Liver (tissue), 9 donors: ENCODE results near the gene ODAD2. TPM values are rescaled to one million over a fixed set of nuclear protein-coding genes. Genes with fewer than 3 reads are reported as not detected.

Source experiments
- DNase-seq: peaks from one replicate; pipeline ENCODE4 v3.0.0-alpha.2; 2017; ENCODE audit warnings: low spot score
- H3K27ac ChIP-seq, 2 donors: one replicate each; pipeline ENCODE4 v1.7.0; 2013; ENCODE audit warnings: inconsistent platforms in 2 of 2, low read length in 2 of 2, control low read depth in 1 of 2, low read depth in 1 of 2, mild to moderate bottlenecking in 1 of 2
- H3K27me3 ChIP-seq, 4 donors: one replicate each; pipeline versions ENCODE4 v1.6.1 to v1.7.0; 2013; ENCODE audit warnings: low read length in 3 of 4, inconsistent platforms in 1 of 4, mild to moderate bottlenecking in 1 of 4, moderate library complexity in 1 of 4; ENCODE audit not compliant: control insufficient read depth in 4 of 4, insufficient read depth in 4 of 4
- H3K36me3 ChIP-seq, 4 donors: one replicate each; pipeline versions ENCODE4 v1.6.1 to v1.7.0; 2013; ENCODE audit warnings: low read length in 3 of 4, mild to moderate bottlenecking in 3 of 4, low read depth in 1 of 4, moderate library complexity in 1 of 4; ENCODE audit not compliant: control insufficient read depth in 4 of 4, insufficient read depth in 3 of 4
- H3K4me1 ChIP-seq, 4 donors: one replicate each; pipeline versions ENCODE4 v1.6.1 to v1.7.0; 2013; ENCODE audit warnings: low read length in 3 of 4, mild to moderate bottlenecking in 3 of 4, moderate library complexity in 1 of 4; ENCODE audit not compliant: control insufficient read depth in 4 of 4, insufficient read depth in 4 of 4
- H3K4me3 ChIP-seq, 3 donors: one replicate each; pipeline versions ENCODE4 v1.6.1 to v1.7.0; 2013; ENCODE audit warnings: low read length in 3 of 3, control low read depth in 1 of 3, low read depth in 1 of 3, mild to moderate bottlenecking in 1 of 3
- H3K9ac ChIP-seq, 2 donors: one replicate each; pipeline ENCODE4 v1.7.0; 2013; ENCODE audit warnings: low read length in 2 of 2, mild to moderate bottlenecking in 2 of 2, moderate library complexity in 2 of 2, control low read depth in 1 of 2, low read depth in 1 of 2
- H3K9me3 ChIP-seq, 4 donors: one replicate each; pipeline versions ENCODE4 v1.6.1 to v1.7.0; 2013; ENCODE audit warnings: low read length in 3 of 4; ENCODE audit not compliant: control insufficient read depth in 4 of 4
- EGR1 ChIP-seq, 2 donors: IDR thresholded peaks; 2 replicates each; pipeline ENCODE4 v1.6.1; 2016 to 2018; ENCODE audit warnings: antibody characterized with exemption in 2 of 2, low read depth in 2 of 2
- FOXA1 ChIP-seq: IDR thresholded peaks from 2 replicates; pipeline ENCODE4 v1.6.1; 2016; ENCODE audit warnings: antibody characterized with exemption
- FOXA2 ChIP-seq: IDR thresholded peaks from 2 replicates; pipeline ENCODE4 v1.6.1; 2016; ENCODE audit warnings: antibody characterized with exemption
- GABPA ChIP-seq, 2 donors: IDR thresholded peaks in 1 of 2; conservative IDR thresholded peaks in 1 of 2; 2 replicates each; pipeline ENCODE4 v1.6.1; 2016; ENCODE audit warnings: antibody characterized with exemption in 2 of 2, mild to moderate bottlenecking in 1 of 2, moderate library complexity in 1 of 2
- HNF4A ChIP-seq, 2 donors: conservative IDR thresholded peaks; 2 replicates each; pipeline ENCODE4 v1.6.1; 2016; ENCODE audit warnings: antibody characterized with exemption in 2 of 2, mild to moderate bottlenecking in 2 of 2
- HNF4G ChIP-seq: IDR thresholded peaks from 2 replicates; pipeline ENCODE4 v1.6.1; 2016; ENCODE audit warnings: antibody characterized with exemption
- RAD21 ChIP-seq, 2 donors: IDR thresholded peaks; 2 replicates each; pipeline ENCODE4 v1.6.1; 2016; ENCODE audit warnings: antibody characterized with exemption in 2 of 2, mild to moderate bottlenecking in 2 of 2
- RXRA ChIP-seq, 2 donors: IDR thresholded peaks; 2 replicates each; pipeline ENCODE4 v1.6.1; 2017 to 2018; ENCODE audit warnings: antibody characterized with exemption in 2 of 2, mild to moderate bottlenecking in 1 of 2
- YY1 ChIP-seq: IDR thresholded peaks from 2 replicates; pipeline ENCODE4 v1.6.1; 2016; ENCODE audit warnings: antibody characterized with exemption, mild to moderate bottlenecking
- ZBTB33 ChIP-seq: IDR thresholded peaks from 2 replicates; pipeline ENCODE4 v1.6.1; 2016; ENCODE audit warnings: antibody characterized with exemption
- WGBS: extraction: QIAGEN DNeasy Blood & Tissue Kit; methylation state at CpG from one replicate; pipeline ENCODE4 v1.1.7; 2013; 5-methylcytosine and 5-hydroxymethylcytosine counted together
- polyA plus RNA-seq, 2 donors: library from polyadenylated mRNA; stranded (reverse) in 1 of 2; unstranded in 1 of 2; fragments of 200-250 nt in 1 of 2; fragments of >200 nt in 1 of 2; fragmentation: Nextera tagmentation in 1 of 2; extraction: Ambion mirVana in 1 of 2; gene quantifications; one replicate each; pipeline versions ENCODE4 v1.2.1 to v1.2.3, GENCODE V29; 2013 to 2015
- total RNA-seq, 2 donors: library from RNA; depleted of rRNA; stranded (reverse); fragments of >200 nt; gene quantifications; one replicate each; pipeline ENCODE4 v1.2.3, GENCODE V29; 2014
- donor health status: healthy.
- donor health status: healthy.
- donor health status: healthy.
- donor health status: healthy.
- donor health status: healthy.

Gene ODAD2
- total and polyA plus RNA-seq, 4 donors: 0.14 to 0.84 (median 0.38) TPM

- no peak for DNase-seq
- Histone ChIP-seq H3K27ac (no peak overlapping the region), H3K4me1 (peaks cover 0 to 7% (median 0%) of the 10 kb centered on the region in 4 donors), H3K9me3 (no peaks in the 10 kb centered on the region), H3K9ac (no peak overlapping the region), H3K27me3 (no peaks in the 10 kb centered on the region), H3K4me3 (peak overlapping the region in 1 of 3 donors; percentile 15), H3K36me3 (no peaks in the 10 kb centered on the region)
- WGBS: 87% methylated on average over 8 of the region's 8 CpGs
- TF ChIP-seq GABPA (IDR thresholded peaks at IDR 0.05 in 1 of 2, conservative IDR thresholded peaks at IDR 0.05 in 1 of 2) (no peak), YY1 (no peak)
These were observed 99.8 kb downstream of the ODAD2 start for GRCh38 chr10:27899058-27899457.

- TF ChIP-seq YY1: no peak
- Histone ChIP-seq H3K9me3 (no peaks in the 10 kb centered on the region), H3K36me3 (no peaks in the 10 kb centered on the region), H3K4me1 (no peaks in the 10 kb centered on the region), H3K4me3 (no peak overlapping the region), H3K27me3 (no peaks in the 10 kb centered on the region), H3K27ac (no peak overlapping the region), H3K9ac (no peak overlapping the region)
- DNase-seq: no peak
- 83% methylated on average over 7 of the region's 7 CpGs for WGBS
These were observed 105.4 kb downstream of the ODAD2 start for GRCh38 chr10:27893358-27893954.

GRCh38 chr10:27890971-27891370 is 107.9 kb downstream of the ODAD2 start:
- H3K4me1 ChIP-seq: no peaks in the 10 kb centered on the region
- H3K9me3 ChIP-seq: no peaks in the 10 kb centered on the region
- DNase-seq: no peak
- no peak overlapping the region for H3K9ac ChIP-seq
- no peak overlapping the region for H3K27ac ChIP-seq
- no peaks in the 10 kb centered on the region for H3K27me3 ChIP-seq
- H3K4me3 ChIP-seq: no peak overlapping the region
- WGBS: 88% methylated on average over 3 of the region's 3 CpGs
- H3K36me3 ChIP-seq: no peaks in the 10 kb centered on the region
- no peak for TF ChIP-seq FOXA2
- TF ChIP-seq YY1: no peak
- TF ChIP-seq RXRA (IDR thresholded peaks at IDR 0.05): no peak
- TF ChIP-seq EGR1 (IDR thresholded peaks at IDR 0.05; ENCODE audit: low read depth in 2 of 2): no peak
- TF ChIP-seq HNF4G: no peak
- TF ChIP-seq FOXA1: no peak
- TF ChIP-seq RAD21 (IDR thresholded peaks at IDR 0.05): no peak

DNA sequence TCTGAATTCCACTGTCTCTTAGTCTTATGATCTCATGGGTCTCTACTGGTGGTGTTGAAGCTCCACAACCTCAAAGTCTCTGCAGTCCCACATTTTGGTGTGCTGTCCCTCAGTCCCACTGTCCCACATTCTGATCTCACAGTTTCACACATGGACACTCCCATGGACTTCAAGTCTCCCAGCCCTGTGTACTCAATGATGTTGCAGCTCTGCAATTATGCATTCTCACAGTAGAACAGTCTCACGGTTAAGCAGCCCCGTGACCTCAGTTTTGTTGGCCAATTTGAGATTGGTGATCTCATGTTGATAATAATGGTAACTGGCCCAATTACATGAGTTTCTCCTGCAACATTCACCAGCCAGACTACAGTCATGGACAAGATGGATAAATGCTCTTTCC is 109.4 kb downstream of the ODAD2 start:
- Histone ChIP-seq H3K27me3 (no peaks in the 10 kb centered on the region), H3K9ac (no peak overlapping the region), H3K4me1 (no peaks in the 10 kb centered on the region), H3K27ac (no peak overlapping the region), H3K36me3 (no peaks in the 10 kb centered on the region), H3K9me3 (no peaks in the 10 kb centered on the region), H3K4me3 (no peak overlapping the region)
- TF ChIP-seq ZBTB33 (no peak), FOXA1 (no peak), HNF4A (conservative IDR thresholded peaks at IDR 0.05) (no peak), RAD21 (IDR thresholded peaks at IDR 0.05) (no peak), EGR1 (IDR thresholded peaks at IDR 0.05; ENCODE audit: low read depth in 2 of 2) (no peak)
- DNase-seq: no peak
- 91% methylated on average over 2 of the region's 2 CpGs for WGBS
